DND-41 (cell line): ENCODE measurements around the gene PMF1.

Source experiments
- EZH2 ChIP-seq: IDR thresholded peaks from 3 replicates; pipeline ENCODE4 v1.6.1; 2012; ENCODE audit warnings: borderline replicate concordance, low read depth, mild to moderate bottlenecking, moderate library complexity, low read length, inconsistent platforms; ENCODE audit not compliant: severe bottlenecking
- TF ChIP-seq, protein P1 (sequence below): IDR thresholded peaks from 2 replicates; pipeline ENCODE4 v1.5.1; 2012; ENCODE audit warnings: borderline replicate concordance, low read length, moderate library complexity, mild to moderate bottlenecking; ENCODE audit not compliant: poor library complexity, severe bottlenecking; ENCODE audit errors: extremely low read depth

DNA sequence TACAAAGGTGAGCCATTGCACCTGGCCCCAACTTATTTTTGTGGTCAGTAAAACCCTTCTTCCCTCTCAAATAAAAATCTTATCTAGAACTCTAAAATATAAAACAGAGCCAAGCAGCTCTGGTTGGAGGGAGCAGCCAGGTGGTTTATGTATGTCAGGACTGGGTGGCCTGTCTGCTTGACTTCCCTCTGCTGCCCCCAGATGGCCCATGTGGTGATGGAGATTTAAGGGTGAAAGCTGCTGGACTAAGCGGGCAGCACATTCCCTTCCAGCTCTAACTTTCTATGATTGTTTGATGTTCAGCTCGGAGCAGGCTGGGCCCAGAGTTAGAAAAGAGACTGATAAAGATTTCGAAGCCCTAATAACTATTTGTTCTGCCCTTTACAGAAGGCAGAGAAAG is 47.0 kb downstream of the PMF1 start:
- TF ChIP-seq, protein P1, sequence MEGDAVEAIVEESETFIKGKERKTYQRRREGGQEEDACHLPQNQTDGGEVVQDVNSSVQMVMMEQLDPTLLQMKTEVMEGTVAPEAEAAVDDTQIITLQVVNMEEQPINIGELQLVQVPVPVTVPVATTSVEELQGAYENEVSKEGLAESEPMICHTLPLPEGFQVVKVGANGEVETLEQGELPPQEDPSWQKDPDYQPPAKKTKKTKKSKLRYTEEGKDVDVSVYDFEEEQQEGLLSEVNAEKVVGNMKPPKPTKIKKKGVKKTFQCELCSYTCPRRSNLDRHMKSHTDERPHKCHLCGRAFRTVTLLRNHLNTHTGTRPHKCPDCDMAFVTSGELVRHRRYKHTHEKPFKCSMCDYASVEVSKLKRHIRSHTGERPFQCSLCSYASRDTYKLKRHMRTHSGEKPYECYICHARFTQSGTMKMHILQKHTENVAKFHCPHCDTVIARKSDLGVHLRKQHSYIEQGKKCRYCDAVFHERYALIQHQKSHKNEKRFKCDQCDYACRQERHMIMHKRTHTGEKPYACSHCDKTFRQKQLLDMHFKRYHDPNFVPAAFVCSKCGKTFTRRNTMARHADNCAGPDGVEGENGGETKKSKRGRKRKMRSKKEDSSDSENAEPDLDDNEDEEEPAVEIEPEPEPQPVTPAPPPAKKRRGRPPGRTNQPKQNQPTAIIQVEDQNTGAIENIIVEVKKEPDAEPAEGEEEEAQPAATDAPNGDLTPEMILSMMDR = peak; percentile 10
- no peak for TF ChIP-seq EZH2
